ENCODE measurements around the gene CUEDC1. TPM values are rescaled to one million over a fixed set of nuclear protein-coding genes. Genes with fewer than 3 reads are reported as not detected.

CUEDC1 gene
- polyA plus RNA-seq, 2 of the 4 experiments (the other 2 are of a cell fraction), result 44.3 to 90.6 TPM

DNA sequence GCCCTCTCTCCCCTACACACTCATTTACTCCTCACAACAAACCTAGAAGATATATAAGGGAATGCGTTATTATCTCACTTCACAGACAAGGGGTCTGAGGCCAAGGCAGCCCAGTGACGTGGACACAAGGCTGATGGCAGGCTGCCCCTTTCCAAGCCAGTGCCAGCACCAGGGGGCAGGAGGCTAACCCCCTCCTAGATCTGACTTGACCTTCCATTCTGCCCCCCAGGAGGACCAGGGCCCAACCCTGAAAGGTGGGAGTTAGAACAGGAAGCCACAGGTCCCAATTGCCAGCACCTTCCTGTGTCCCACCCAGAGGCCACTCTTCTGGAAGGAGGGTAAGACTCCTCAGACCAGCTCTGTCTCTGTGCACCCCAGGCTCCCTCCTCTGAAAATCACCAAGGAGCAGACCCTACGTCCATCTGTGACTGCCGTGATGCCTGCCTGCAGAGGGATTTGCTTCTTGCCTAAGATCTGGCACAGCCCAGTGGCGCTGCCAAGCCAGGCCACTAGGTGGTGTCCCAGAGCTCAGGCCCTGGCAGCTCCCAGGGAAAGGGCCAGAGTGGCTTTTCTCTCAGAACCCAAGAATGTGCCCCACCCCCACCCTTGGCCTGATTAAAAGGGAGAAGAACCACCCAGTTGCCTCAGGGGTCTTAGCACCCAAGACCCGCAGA is 62.9 kb downstream of the CUEDC1 start:
- Histone ChIP-seq H3K4me1 (peaks cover 81% of the 10 kb centered on the region), H3K9me3 (no peaks in the 10 kb centered on the region), H3K4me3 (no peak overlapping the region), H3K4me2 (peak overlapping the region; percentile 71), H3K27ac (peak overlapping the region; percentile 92 to 96)
- peak; percentile 66 to 84 for ATAC-seq
- FAIRE-seq, result peak; percentile 91
- ChIA-PET POLR2A (interaction anchor here (0.6 to 1.9 kb wide), 17 partner anchors 11 to 101 kb away, joined by 3 to 11 read pairs (median 4); partner anchors contain the start of genes CUEDC1 and VEZF1), CTCF (interaction anchor here (0.7 to 48.7 kb wide), 27 partner anchors 10 to 221 kb away, joined by 3 to 1377 read pairs (median 8); partner anchors contain the start of genes CUEDC1, MRPS23, SRSF1 and VEZF1)
- peak; percentile 92 for DNase-seq (ENCODE audit: low read depth in 1 of 2, low spot score in 1 of 2)
- WGBS (ENCODE audit: missing lambda C conversion rate), result 42% methylated on average over 5 of the region's 6 CpGs
- TF ChIP-seq, protein P1, sequence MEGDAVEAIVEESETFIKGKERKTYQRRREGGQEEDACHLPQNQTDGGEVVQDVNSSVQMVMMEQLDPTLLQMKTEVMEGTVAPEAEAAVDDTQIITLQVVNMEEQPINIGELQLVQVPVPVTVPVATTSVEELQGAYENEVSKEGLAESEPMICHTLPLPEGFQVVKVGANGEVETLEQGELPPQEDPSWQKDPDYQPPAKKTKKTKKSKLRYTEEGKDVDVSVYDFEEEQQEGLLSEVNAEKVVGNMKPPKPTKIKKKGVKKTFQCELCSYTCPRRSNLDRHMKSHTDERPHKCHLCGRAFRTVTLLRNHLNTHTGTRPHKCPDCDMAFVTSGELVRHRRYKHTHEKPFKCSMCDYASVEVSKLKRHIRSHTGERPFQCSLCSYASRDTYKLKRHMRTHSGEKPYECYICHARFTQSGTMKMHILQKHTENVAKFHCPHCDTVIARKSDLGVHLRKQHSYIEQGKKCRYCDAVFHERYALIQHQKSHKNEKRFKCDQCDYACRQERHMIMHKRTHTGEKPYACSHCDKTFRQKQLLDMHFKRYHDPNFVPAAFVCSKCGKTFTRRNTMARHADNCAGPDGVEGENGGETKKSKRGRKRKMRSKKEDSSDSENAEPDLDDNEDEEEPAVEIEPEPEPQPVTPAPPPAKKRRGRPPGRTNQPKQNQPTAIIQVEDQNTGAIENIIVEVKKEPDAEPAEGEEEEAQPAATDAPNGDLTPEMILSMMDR (IDR thresholded peaks at IDR 0.05), result peak; percentile 97
- no peak for TF ChIP-seq ZFP36 (IDR thresholded peaks at IDR 0.05; ENCODE audit: borderline replicate concordance, partially characterized antibody)
- 0 out of 2 replicates have a peak, but pooled peaks have one; percentile 68 for TF ChIP-seq TFCP2L1 (CRISPR knock-in tag; IDR thresholded peaks at IDR 0.05)
- peak; percentile 1 for TF ChIP-seq MAFK (IDR thresholded peaks at IDR 0.05; ENCODE audit: partially characterized antibody)
- TF ChIP-seq RFX5 (IDR thresholded peaks at IDR 0.05), result 0 out of 2 replicates have a peak, but pooled peaks have one; percentile 11
- no peak for TF ChIP-seq RNF2 (IDR thresholded peaks at IDR 0.05; ENCODE audit: borderline replicate concordance, low read depth)
- TF ChIP-seq FOSB (CRISPR knock-in tag; IDR thresholded peaks at IDR 0.05), result no peak
- no peak for TF ChIP-seq EP300 (IDR thresholded peaks at IDR 0.05)
- no peak for TF ChIP-seq FOXS1 (CRISPR knock-in tag; IDR thresholded peaks at IDR 0.05)
- TF ChIP-seq, protein P2, sequence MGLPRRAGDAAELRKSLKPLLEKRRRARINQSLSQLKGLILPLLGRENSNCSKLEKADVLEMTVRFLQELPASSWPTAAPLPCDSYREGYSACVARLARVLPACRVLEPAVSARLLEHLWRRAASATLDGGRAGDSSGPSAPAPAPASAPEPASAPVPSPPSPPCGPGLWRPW (IDR thresholded peaks at IDR 0.05), result no peak
- peak; percentile 48 for TF ChIP-seq CHD2 (IDR thresholded peaks at IDR 0.05; ENCODE audit: low read length, partially characterized antibody)
- TF ChIP-seq ZNF302 (CRISPR knock-in tag; IDR thresholded peaks at IDR 0.05), result no peak
- TF ChIP-seq HOXB13 (CRISPR knock-in tag; IDR thresholded peaks at IDR 0.05; ENCODE audit: low read depth), result no peak
- TF ChIP-seq JUNB (IDR thresholded peaks at IDR 0.05), result 0 out of 2 replicates have a peak, but pooled peaks have one; percentile 32
- TF ChIP-seq NPAS2 (CRISPR knock-in tag; IDR thresholded peaks at IDR 0.05; ENCODE audit: borderline replicate concordance), result no peak
- TF ChIP-seq RAD21 (conservative IDR thresholded peaks at IDR 0.05 in 1 of 2, IDR thresholded peaks at IDR 0.05 in 1 of 2), result peak; percentile 95 to 96
- TF ChIP-seq MAZ (IDR thresholded peaks at IDR 0.05; ENCODE audit: borderline replicate concordance, low read depth, low read length), result no peak
- no peak for TF ChIP-seq NR3C1 (IDR thresholded peaks at IDR 0.05)
- TF ChIP-seq, protein P3, sequence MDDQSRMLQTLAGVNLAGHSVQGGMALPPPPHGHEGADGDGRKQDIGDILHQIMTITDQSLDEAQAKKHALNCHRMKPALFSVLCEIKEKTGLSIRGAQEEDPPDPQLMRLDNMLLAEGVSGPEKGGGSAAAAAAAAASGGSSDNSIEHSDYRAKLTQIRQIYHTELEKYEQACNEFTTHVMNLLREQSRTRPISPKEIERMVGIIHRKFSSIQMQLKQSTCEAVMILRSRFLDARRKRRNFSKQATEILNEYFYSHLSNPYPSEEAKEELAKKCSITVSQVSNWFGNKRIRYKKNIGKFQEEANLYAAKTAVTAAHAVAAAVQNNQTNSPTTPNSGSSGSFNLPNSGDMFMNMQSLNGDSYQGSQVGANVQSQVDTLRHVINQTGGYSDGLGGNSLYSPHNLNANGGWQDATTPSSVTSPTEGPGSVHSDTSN (IDR thresholded peaks at IDR 0.05), result no peak
- TF ChIP-seq SREBF2 (IDR thresholded peaks at IDR 0.05), result no peak; the same call in 1 of the 2 replicates
- no peak for TF ChIP-seq CHD4 (IDR thresholded peaks at IDR 0.05; ENCODE audit: borderline replicate concordance)
- no peak for TF ChIP-seq CBX8 (IDR thresholded peaks at IDR 0.05)
- no peak for TF ChIP-seq POLR2AphosphoS2 (conservative IDR thresholded peaks at IDR 0.05; ENCODE audit: low read length)
- TF ChIP-seq CBX2 (IDR thresholded peaks at IDR 0.05; ENCODE audit: borderline replicate concordance, low read depth), result no peak
- no peak for TF ChIP-seq MYC (IDR thresholded peaks at IDR 0.05; ENCODE audit: borderline replicate concordance, low read length)
- peak; percentile 97 for TF ChIP-seq SMC3 (IDR thresholded peaks at IDR 0.05)
- peak in 1 of 2 experiments; percentile 65; a peak in 2 of 4 replicates for TF ChIP-seq CEBPB (IDR thresholded peaks at IDR 0.05)
- TF ChIP-seq POLR2A (IDR thresholded peaks at IDR 0.05; ENCODE audit: low read length), result no peak
- no peak for TF ChIP-seq ZSCAN20 (CRISPR knock-in tag; IDR thresholded peaks at IDR 0.05)
- TF ChIP-seq KDM5A (IDR thresholded peaks at IDR 0.05), result no peak
- TF ChIP-seq, protein P4, sequence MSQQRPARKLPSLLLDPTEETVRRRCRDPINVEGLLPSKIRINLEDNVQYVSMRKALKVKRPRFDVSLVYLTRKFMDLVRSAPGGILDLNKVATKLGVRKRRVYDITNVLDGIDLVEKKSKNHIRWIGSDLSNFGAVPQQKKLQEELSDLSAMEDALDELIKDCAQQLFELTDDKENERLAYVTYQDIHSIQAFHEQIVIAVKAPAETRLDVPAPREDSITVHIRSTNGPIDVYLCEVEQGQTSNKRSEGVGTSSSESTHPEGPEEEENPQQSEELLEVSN (IDR thresholded peaks at IDR 0.05; ENCODE audit: borderline replicate concordance, low read depth), result no peak
- no peak for TF ChIP-seq BHLHE40 (IDR thresholded peaks at IDR 0.05; ENCODE audit: low read depth, low read length)
- no peak; the same call in 1 of the 2 replicates for TF ChIP-seq GATA3 (IDR thresholded peaks at IDR 0.05; ENCODE audit: borderline replicate concordance)
- TF ChIP-seq PHF8 (IDR thresholded peaks at IDR 0.05; ENCODE audit: borderline replicate concordance, low read depth), result no peak
- TF ChIP-seq NFE2L2 (conservative IDR thresholded peaks at IDR 0.05; ENCODE audit: low read length), result no peak
- no peak for TF ChIP-seq EHMT2 (IDR thresholded peaks at IDR 0.05; ENCODE audit: low read depth)
- TF ChIP-seq TP53 (CRISPR knock-in tag; IDR thresholded peaks at IDR 0.05), result no peak
- no peak for TF ChIP-seq HOXB5 (CRISPR knock-in tag; IDR thresholded peaks at IDR 0.05)
- no peak for TF ChIP-seq RCOR1 (IDR thresholded peaks at IDR 0.05; ENCODE audit: low read depth, low read length)
